Thyroid gland (tissue), 4 donors: ENCODE data around the gene OR13D1.

ENCODE experiments used
- CTCF ChIP-seq, 6 experiments: fragments of 200-600 bp in 3 of 6; fragments of 450-650 bp in 3 of 6; sonication (generic) in 3 of 6; IDR thresholded peaks; one replicate each; pipeline ENCODE4 v1.5.1; 2016 to 2019; ENCODE audit warnings: antibody characterized with exemption in 6 of 6, mild to moderate bottlenecking in 2 of 6, inconsistent platforms in 1 of 6, moderate library complexity in 1 of 6
- POLR2A ChIP-seq, 2 donors: fragments of 450-650 bp; IDR thresholded peaks; one replicate each; pipeline ENCODE4 v1.6.1; 2017; ENCODE audit warnings: antibody characterized with exemption in 2 of 2, mild to moderate bottlenecking in 2 of 2, moderate library complexity in 1 of 2

GRCh38 chr9:104740621-104741020, 46.3 kb downstream of the OR13D1 start:
- TF ChIP-seq POLR2A (IDR thresholded peaks at IDR 0.05) (no peak), CTCF (IDR thresholded peaks at IDR 0.05) (no peak)
